H1 (cell line): ENCODE measurements around the gene DENND2D. TPM values are rescaled to one million over a fixed set of nuclear protein-coding genes. Genes with fewer than 3 reads are reported as not detected.

ENCODE experiments used
- CTCF ChIA-PET: fragments of 300-600 bp; sonication (Branson Sonifier 250); formaldehyde crosslinking; loops from one replicate; lab custom pipeline; 2021; ENCODE audit not compliant: partially characterized antibody; lab: Charles Lee
- POLR2A ChIA-PET: fragments of 300-600 bp; sonication (Branson Sonifier 250); formaldehyde crosslinking; loops from one replicate; lab custom pipeline; 2021; ENCODE audit warnings: inconsistent platforms; ENCODE audit not compliant: partially characterized antibody; lab: Charles Lee
- DNase-seq, 2 experiments: peaks; one replicate each; pipeline versions ENCODE4 v3.0.0 to v3.0.0-alpha.2; 2010 to 2022; ENCODE audit warnings: low spot score in 2 of 2, low read depth in 1 of 2, mixed read lengths in 1 of 2
- FAIRE-seq: peaks from 2 replicates; lab custom pipeline; 2011; peaks lifted over from hg19 to GRCh38; lab: Jason Lieb, UNC
- H2AFZ ChIP-seq: 2 replicates; pipeline ENCODE4 v1.8.1; 2012; ENCODE audit warnings: low read length, inconsistent platforms
- H2AK5ac ChIP-seq: 2 replicates; pipeline ENCODE4 v1.6.1; 2013; ENCODE audit warnings: low read depth, low read length
- H2BK120ac ChIP-seq: replicated peaks from 2 replicates; pipeline ENCODE3; 2013; ENCODE audit warnings: low read depth, low read length, inconsistent platforms
- H2BK12ac ChIP-seq: 2 replicates; pipeline ENCODE4 v1.6.1; 2013; ENCODE audit warnings: low read depth, low read length
- H2BK15ac ChIP-seq: 2 replicates; pipeline ENCODE4 v1.6.1; 2013; ENCODE audit warnings: low read length
- H2BK20ac ChIP-seq: 2 replicates; pipeline ENCODE4 v1.6.1; 2013; ENCODE audit warnings: low read length
- H2BK5ac ChIP-seq: 2 replicates; pipeline ENCODE4 v1.6.1; 2013; ENCODE audit warnings: low read depth, low read length
- H3K14ac ChIP-seq: 2 replicates; pipeline ENCODE4 v1.6.1; 2013; ENCODE audit warnings: inconsistent platforms; ENCODE audit not compliant: insufficient read length
- H3K18ac ChIP-seq: 2 replicates; pipeline ENCODE4 v1.6.1; 2013; ENCODE audit warnings: low read length; ENCODE audit errors: extremely low read depth
- H3K23ac ChIP-seq: 2 replicates; pipeline ENCODE4 v1.6.1; 2013; ENCODE audit warnings: inconsistent platforms; ENCODE audit not compliant: insufficient read length
- H3K23me2 ChIP-seq: 2 replicates; pipeline ENCODE4 v1.6.1; 2013; ENCODE audit warnings: low read depth, low read length
- H3K27ac ChIP-seq: 2 replicates; pipeline ENCODE4 v1.6.1; 2011; ENCODE audit warnings: low read depth, low read length, inconsistent platforms
- H3K27me3 ChIP-seq, 4 experiments: replicated peaks in 1 of 4; 1 replicate in 1 of 4; 2 replicates in 3 of 4; pipeline versions ENCODE4 v1.6.1 to v1.8.1; 2011 to 2013; ENCODE audit warnings: low read length in 3 of 4, mild to moderate bottlenecking in 3 of 4, inconsistent platforms in 2 of 4, mixed read lengths in 2 of 4, moderate library complexity in 1 of 4; ENCODE audit not compliant: control insufficient read depth in 3 of 4, insufficient read depth in 3 of 4; ENCODE audit errors: extremely low read depth in 1 of 4
- H3K36me3 ChIP-seq, 4 experiments: 2 replicates each; pipeline versions ENCODE4 v1.6.1 to v1.8.1; 2011 to 2013; ENCODE audit warnings: mild to moderate bottlenecking in 4 of 4, low read length in 3 of 4, moderate library complexity in 2 of 4, control low read depth in 1 of 4, inconsistent platforms in 1 of 4; ENCODE audit not compliant: insufficient read depth in 4 of 4, control insufficient read depth in 2 of 4
- H3K4ac ChIP-seq: replicated peaks from 2 replicates; pipeline ENCODE3; 2013; ENCODE audit warnings: low read length, low read depth, mixed read lengths, inconsistent platforms; ENCODE audit not compliant: insufficient read length
- H3K4me1 ChIP-seq, 4 experiments: replicated peaks in 1 of 4; 1 replicate in 1 of 4; 2 replicates in 3 of 4; pipeline versions ENCODE4 v1.6.1 to v1.8.1; 2011 to 2013; ENCODE audit warnings: low read length in 3 of 4, inconsistent platforms in 2 of 4, mixed read lengths in 1 of 4; ENCODE audit not compliant: insufficient read depth in 4 of 4, control insufficient read depth in 3 of 4
- H3K4me2 ChIP-seq, 2 experiments: 2 replicates each; pipeline versions ENCODE4 v1.6.1 to v1.8.1; 2011 to 2013; ENCODE audit warnings: low read depth in 2 of 2, low read length in 2 of 2, control low read depth in 1 of 2, inconsistent platforms in 1 of 2, mild to moderate bottlenecking in 1 of 2; ENCODE audit not compliant: insufficient read depth in 1 of 2
- H3K4me3 ChIP-seq, 4 experiments: fragments of 200-600, 300-600 bp in 1 of 4; sonication (generic), shearing (Covaris generic), sonication (Bioruptor Twin) in 1 of 4; 2 replicates each; pipeline versions ENCODE4 v1.5.1 to v1.8.1; 2011 to 2016; ENCODE audit warnings: low read length in 4 of 4, low read depth in 3 of 4, control low read depth in 2 of 4, inconsistent platforms in 2 of 4, mild to moderate bottlenecking in 2 of 4, mixed read lengths in 1 of 4, moderate library complexity in 1 of 4; ENCODE audit not compliant: insufficient read depth in 2 of 4; ENCODE audit errors: extremely low read depth in 1 of 4
- H3K56ac ChIP-seq: replicated peaks from 2 replicates; pipeline ENCODE3; 2013; ENCODE audit warnings: low read depth, mild to moderate bottlenecking, mixed read lengths, low read length, inconsistent platforms; ENCODE audit not compliant: insufficient read length
- H3K79me1 ChIP-seq: 2 replicates; pipeline ENCODE4 v1.6.1; 2013; ENCODE audit warnings: low read depth, low read length, control low read depth
- H3K79me2 ChIP-seq, 2 experiments: 2 replicates each; pipeline versions ENCODE4 v1.6.1 to v1.8.1; 2012 to 2013; ENCODE audit warnings: low read length in 2 of 2, mild to moderate bottlenecking in 2 of 2, inconsistent platforms in 1 of 2; ENCODE audit not compliant: insufficient read depth in 2 of 2, control insufficient read depth in 1 of 2
- H3K9ac ChIP-seq, 4 experiments: replicated peaks in 1 of 4; 1 replicate in 1 of 4; 2 replicates in 3 of 4; pipeline versions ENCODE4 v1.6.1 to v1.8.1; 2011 to 2013; ENCODE audit warnings: low read depth in 3 of 4, low read length in 3 of 4, control low read depth in 2 of 4, mild to moderate bottlenecking in 2 of 4, moderate library complexity in 2 of 4, inconsistent platforms in 1 of 4; ENCODE audit errors: extremely low read depth in 1 of 4
- H3K9me3 ChIP-seq, 2 experiments: 2 replicates each; pipeline versions ENCODE4 v1.6.1 to v1.8.1; 2012 to 2013; ENCODE audit warnings: mild to moderate bottlenecking in 2 of 2, moderate library complexity in 2 of 2, control low read depth in 1 of 2, inconsistent platforms in 1 of 2, low read depth in 1 of 2, low read length in 1 of 2, mixed read lengths in 1 of 2; ENCODE audit not compliant: insufficient read depth in 2 of 2
- H4K20me1 ChIP-seq, 2 experiments: replicated peaks in 1 of 2; 2 replicates each; pipeline versions ENCODE3 to v1.8.1; 2011 to 2013; ENCODE audit warnings: inconsistent platforms in 2 of 2, low read length in 2 of 2, mild to moderate bottlenecking in 1 of 2; ENCODE audit not compliant: insufficient read depth in 2 of 2, control insufficient read depth in 1 of 2
- H4K5ac ChIP-seq: 2 replicates; pipeline ENCODE4 v1.6.1; 2013; ENCODE audit warnings: low read length, low read depth, mixed read lengths, inconsistent platforms; ENCODE audit not compliant: insufficient read length
- H4K8ac ChIP-seq: 2 replicates; pipeline ENCODE4 v1.8.0; 2013; ENCODE audit warnings: mild to moderate bottlenecking, moderate library complexity, low read length, inconsistent platforms; ENCODE audit not compliant: insufficient read depth; ENCODE audit errors: extremely low read depth
- H4K91ac ChIP-seq: replicated peaks from 2 replicates; pipeline ENCODE3; 2013; ENCODE audit warnings: low read length, mixed read lengths, inconsistent platforms; ENCODE audit not compliant: insufficient read length
- GABPA ChIP-seq: IDR thresholded peaks from 2 replicates; pipeline ENCODE4 v1.6.1; 2011; ENCODE audit warnings: mild to moderate bottlenecking, low read length, moderate library complexity, borderline replicate concordance; ENCODE audit not compliant: insufficient read depth
- SAP30 ChIP-seq: fragments of 300-600 bp; sonication (generic); IDR thresholded peaks from 2 replicates; pipeline ENCODE4 v1.7.1; 2012; ENCODE audit warnings: low read length, moderate library complexity, mild to moderate bottlenecking, inconsistent platforms; ENCODE audit not compliant: insufficient read depth, insufficient replicate concordance
- WGBS, 2 experiments: shearing (Covaris generic) in 1 of 2; methylation state at CpG; one replicate each; pipeline versions ENCODE4 v1.1.6 to v1.1.7; 2013 to 2015; ENCODE audit warnings: low lambda C conversion rate in 2 of 2, mixed read lengths in 2 of 2, inconsistent platforms in 1 of 2, low coverage in 1 of 2, missing lambda C conversion rate in 1 of 2; ENCODE audit not compliant: insufficient replicate concordance in 2 of 2, insufficient coverage in 1 of 2, insufficient read length in 1 of 2; ENCODE audit errors: extremely low coverage in 1 of 2, missing lambda C conversion rate in 1 of 2; 5-methylcytosine and 5-hydroxymethylcytosine counted together
- polyA plus RNA-seq, 7 experiments: library from polyadenylated mRNA; depleted of rRNA in 3 of 7; stranded (reverse) in 5 of 7; unstranded in 2 of 7; fragments of >200 nt in 5 of 7; fragments of 200-250 nt in 2 of 7; gene quantifications; 1 replicate in 5 of 7; 2 replicates in 1 of 7; 4 replicates in 1 of 7; pipeline versions ENCODE4 v1.2.1 to v1.2.3, GENCODE V29; 2011 to 2013; ENCODE audit warnings: missing spikeins in 2 of 7, mixed read lengths in 2 of 7
- total RNA-seq: library from RNA; stranded (reverse); fragmentation: NEBNext Ultra II Directional; extraction: Animal tissue kit (Norgen Biotek cat#: 25700); gene quantifications from 2 replicates; pipeline ENCODE4 v1.2.1, GENCODE V29; 2021
- TF ChIP-seq, protein P1 (sequence below): IDR thresholded peaks from 2 replicates; pipeline ENCODE4 v1.6.1; 2011; ENCODE audit warnings: low read length, improper control_type of control experiment

The DENND2D gene
- total and polyA plus RNA-seq, 2 of the 8 experiments (the other 6 are each of a cell fraction or from before 2014, with no cell fraction given): 0.58 to 1.6 TPM

DNA sequence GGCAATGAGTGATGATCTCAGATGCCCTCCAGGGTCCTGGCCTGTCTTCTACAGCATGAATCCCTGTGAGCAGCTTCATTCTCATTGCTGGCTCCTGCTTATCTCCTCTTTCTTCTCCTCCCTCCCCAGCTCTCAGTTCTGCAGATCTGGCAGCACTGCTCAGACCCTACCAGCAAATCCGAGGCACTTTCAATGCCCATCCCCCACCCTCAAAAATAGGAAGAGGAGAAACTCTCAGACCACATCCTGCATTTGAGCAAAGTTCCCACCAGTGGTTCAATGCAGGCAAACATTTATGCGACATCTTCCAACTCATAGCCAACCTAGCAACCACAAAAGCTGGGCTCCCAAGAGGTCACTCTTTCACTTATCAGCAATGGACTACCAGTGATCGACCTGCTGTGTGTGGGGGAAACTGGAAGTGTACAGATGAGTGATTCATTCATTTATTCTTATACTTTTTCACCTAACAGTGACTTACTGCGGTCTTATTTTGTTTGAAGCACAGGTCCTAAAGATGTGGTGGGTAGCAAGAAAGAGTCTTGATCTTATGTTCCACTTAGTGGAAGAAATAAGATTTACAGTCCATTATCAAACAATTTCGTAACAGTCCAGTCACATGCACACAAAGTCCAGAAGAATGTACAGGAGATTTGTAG lies 21.3 kb upstream of the DENND2D start:
- no peak for DNase-seq
- 0 out of 2 replicates have a peak overlapping the region, but pooled peaks have one; percentile 8 for H2BK20ac ChIP-seq
- H2BK15ac ChIP-seq: no peak overlapping the region
- no peak overlapping the region for H3K4me2 ChIP-seq
- no peaks in the 10 kb centered on the region for H3K9me3 ChIP-seq
- no peaks in the 10 kb centered on the region for H3K36me3 ChIP-seq
- no peak overlapping the region for H2BK5ac ChIP-seq
- TF ChIP-seq GABPA: no peak
- TF ChIP-seq, protein P1, sequence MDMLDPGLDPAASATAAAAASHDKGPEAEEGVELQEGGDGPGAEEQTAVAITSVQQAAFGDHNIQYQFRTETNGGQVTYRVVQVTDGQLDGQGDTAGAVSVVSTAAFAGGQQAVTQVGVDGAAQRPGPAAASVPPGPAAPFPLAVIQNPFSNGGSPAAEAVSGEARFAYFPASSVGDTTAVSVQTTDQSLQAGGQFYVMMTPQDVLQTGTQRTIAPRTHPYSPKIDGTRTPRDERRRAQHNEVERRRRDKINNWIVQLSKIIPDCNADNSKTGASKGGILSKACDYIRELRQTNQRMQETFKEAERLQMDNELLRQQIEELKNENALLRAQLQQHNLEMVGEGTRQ: no peak
- TF ChIP-seq SAP30: no peak
- no peaks in the 10 kb centered on the region for H4K20me1 ChIP-seq
- no peaks in the 10 kb centered on the region for H3K23me2 ChIP-seq
- FAIRE-seq: no peak
- 86% methylated on average over 5 of the region's 5 CpGs; no CpG with 5 or more reads in 1 of the 2 experiments for WGBS, 2 experiments
- no peak overlapping the region for H3K23ac ChIP-seq
- POLR2A ChIA-PET: no interaction called here
- no peak overlapping the region for H3K56ac ChIP-seq
- no peak overlapping the region for H2AFZ ChIP-seq
- H3K27me3 ChIP-seq: no peaks in the 10 kb centered on the region
- no peak overlapping the region for H4K5ac ChIP-seq
- H3K27ac ChIP-seq: no peak overlapping the region
- no peak overlapping the region for H4K8ac ChIP-seq
- H2BK120ac ChIP-seq: no peak overlapping the region
- no peaks in the 10 kb centered on the region for H3K79me2 ChIP-seq
- H3K18ac ChIP-seq: no peak overlapping the region
- H2BK12ac ChIP-seq: no peak overlapping the region
- CTCF ChIA-PET: interaction anchor here (0.8 to 5.4 kb wide), 7 partner anchors 26 to 207 kb away, joined by 3 to 33 read pairs (median 3); no protein-coding TSS in a partner anchor
- no peak overlapping the region for H3K14ac ChIP-seq
- H4K91ac ChIP-seq: no peak overlapping the region
- H3K4me1 ChIP-seq: peaks cover 0 to 8% (median under 1%) of the 10 kb centered on the region in 4 experiments; a peak in 2 of 7 replicates
- no peak overlapping the region; the same call in 1 of the 2 replicates for H2AK5ac ChIP-seq
- no peak overlapping the region for H3K4ac ChIP-seq
- no peaks in the 10 kb centered on the region for H3K79me1 ChIP-seq
- no peak overlapping the region for H3K4me3 ChIP-seq
- H3K9ac ChIP-seq: no peak overlapping the region
